ENCODE data around the gene WWC2. TPM values are rescaled to one million over a fixed set of nuclear protein-coding genes. Genes with fewer than 3 reads are reported as not detected.

WWC2 gene
- total and polyA plus RNA-seq, 2 donors (not counting 3 experiments of a cell fraction or from before 2014, with no cell fraction given): 12.9 to 52.2 TPM

GRCh38 chr4:183175631-183176232, 76.7 kb downstream of the WWC2 start:
- dilution Hi-C loops (cut with MboI; ENCODE audit: extremely low pct_ligation_motif_present, low sequenced_read_pairs): no loop called here

More at GRCh38 chr4:183175631-183176232, 76.7 kb downstream of the WWC2 start:
- H3K4me3 ChIP-seq (replicated peaks in 1 of 3; ENCODE audit: insufficient read depth in 1 of 3, low read depth in 1 of 3, low read length in 3 of 3): no peak overlapping the region
- no peak overlapping the region for H2AFZ ChIP-seq (ENCODE audit: low read depth, low read length)
- H3K27me3 ChIP-seq (ENCODE audit: control insufficient read depth in 2 of 2, insufficient read depth in 2 of 2, low read length in 2 of 2): no peaks in the 10 kb centered on the region
- H4K20me1 ChIP-seq (replicated peaks; ENCODE audit: control insufficient read depth, extremely low read depth, insufficient read depth, low read length): no peaks in the 10 kb centered on the region
- no peaks in the 10 kb centered on the region for H3K9me1 ChIP-seq (replicated peaks; ENCODE audit: control insufficient read depth, extremely low read depth, insufficient read depth, low read length)
- no peak overlapping the region for H3K9ac ChIP-seq (replicated peaks; ENCODE audit: extremely low read depth, insufficient read depth, low read length)
- no peaks in the 10 kb centered on the region for H3K9me3 ChIP-seq (replicated peaks; ENCODE audit: control insufficient read depth, insufficient read depth, low read length)
- TF ChIP-seq JUN (IDR thresholded peaks at IDR 0.05; ENCODE audit: borderline replicate concordance, insufficient read depth, insufficient read length, low read depth) (no peak), EZH2 (IDR thresholded peaks at IDR 0.05; ENCODE audit: borderline replicate concordance, low read depth, low read length, severe bottlenecking) (no peak), POLR2AphosphoS5 (IDR thresholded peaks at IDR 0.05; ENCODE audit: insufficient read depth, low read depth, low read length) (no peak), FOS (IDR thresholded peaks at IDR 0.05; ENCODE audit: borderline replicate concordance, insufficient read depth, low read length) (no peak), POLR2A (IDR thresholded peaks at IDR 0.05; ENCODE audit: low read depth, low read length) (no peak), MYC (IDR thresholded peaks at IDR 0.05; ENCODE audit: low read depth, low read length) (no peak), GATA2 (IDR thresholded peaks at IDR 0.05; ENCODE audit: insufficient read depth, insufficient read length, low read depth, low read length) (no peak)
- TF ChIP-seq, protein P1, sequence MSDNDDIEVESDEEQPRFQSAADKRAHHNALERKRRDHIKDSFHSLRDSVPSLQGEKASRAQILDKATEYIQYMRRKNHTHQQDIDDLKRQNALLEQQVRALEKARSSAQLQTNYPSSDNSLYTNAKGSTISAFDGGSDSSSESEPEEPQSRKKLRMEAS (IDR thresholded peaks at IDR 0.05; ENCODE audit: insufficient read depth, insufficient read length): no peak
- TF ChIP-seq, protein P2, sequence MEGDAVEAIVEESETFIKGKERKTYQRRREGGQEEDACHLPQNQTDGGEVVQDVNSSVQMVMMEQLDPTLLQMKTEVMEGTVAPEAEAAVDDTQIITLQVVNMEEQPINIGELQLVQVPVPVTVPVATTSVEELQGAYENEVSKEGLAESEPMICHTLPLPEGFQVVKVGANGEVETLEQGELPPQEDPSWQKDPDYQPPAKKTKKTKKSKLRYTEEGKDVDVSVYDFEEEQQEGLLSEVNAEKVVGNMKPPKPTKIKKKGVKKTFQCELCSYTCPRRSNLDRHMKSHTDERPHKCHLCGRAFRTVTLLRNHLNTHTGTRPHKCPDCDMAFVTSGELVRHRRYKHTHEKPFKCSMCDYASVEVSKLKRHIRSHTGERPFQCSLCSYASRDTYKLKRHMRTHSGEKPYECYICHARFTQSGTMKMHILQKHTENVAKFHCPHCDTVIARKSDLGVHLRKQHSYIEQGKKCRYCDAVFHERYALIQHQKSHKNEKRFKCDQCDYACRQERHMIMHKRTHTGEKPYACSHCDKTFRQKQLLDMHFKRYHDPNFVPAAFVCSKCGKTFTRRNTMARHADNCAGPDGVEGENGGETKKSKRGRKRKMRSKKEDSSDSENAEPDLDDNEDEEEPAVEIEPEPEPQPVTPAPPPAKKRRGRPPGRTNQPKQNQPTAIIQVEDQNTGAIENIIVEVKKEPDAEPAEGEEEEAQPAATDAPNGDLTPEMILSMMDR (IDR thresholded peaks at IDR 0.05; ENCODE audit: extremely low read depth in 1 of 2, insufficient read depth in 1 of 2, low read depth in 1 of 2, low read length in 2 of 2): no peak
- H3K36me3 ChIP-seq (ENCODE audit: control insufficient read depth in 2 of 2, extremely low read depth in 1 of 2, insufficient read depth in 2 of 2, low read length in 2 of 2): no peaks in the 10 kb centered on the region
- ChIA-PET CTCF (interaction anchor here (0.7 to 1.6 kb wide), 12 partner anchors 10 to 232 kb away, joined by 3 to 6 read pairs (median 3); partner anchors contain the start of gene WWC2), POLR2A (no interaction called here)
- intact Hi-C loops (cut with micrococcal nuclease): loop anchor here (1.0 kb wide), 1 partner anchor 76 kb away; the partner anchor contains the start of gene WWC2
- peak overlapping the region; percentile 67 for H3K4me2 ChIP-seq (ENCODE audit: insufficient read depth, low read length)
- H3K79me2 ChIP-seq (ENCODE audit: control insufficient read depth, insufficient read depth, low read length): peaks cover 53% of the 10 kb centered on the region
- FAIRE-seq (peak; percentile 60), DNase-seq (ENCODE audit: low read depth, low spot score) (peak; percentile 68)
- H3K27ac ChIP-seq (ENCODE audit: insufficient read depth, low read depth, low read length): peak overlapping the region; percentile 25
- no TSS peak for BruUV-seq (replicated peaks)
- peaks cover 37% of the 10 kb centered on the region for H3K4me1 ChIP-seq (ENCODE audit: control insufficient read depth, extremely low read depth, insufficient read depth, low read length)

Measured in endothelial cell of umbilical vein (primary cell).